ENCODE data around the gene RAD52.
"Not testable (repeated sequence)": the region's sequence is repeated elsewhere in the genome, so short reads cannot be mapped to it uniquely, and the experiment has no call there.

Gene RAD52

GRCh38 chr12:936377-937345, 12.8 kb downstream of the RAD52 start:
- DNase-seq (ENCODE audit: low read depth): no peak
- no peak for TF ChIP-seq CTCF (conservative IDR thresholded peaks at IDR 0.05; ENCODE audit: low read depth, low read length)
- no peak overlapping the region for H3K4me3 ChIP-seq (ENCODE audit: low read depth, low read length)

- not testable (repeated sequence) for DNase-seq (ENCODE audit: low read depth)
Observed at GRCh38 chr12:935891-936290, 13.6 kb downstream of the RAD52 start.

GRCh38 chr12:931591-931990, 17.9 kb downstream of the RAD52 start:
- TF ChIP-seq CTCF (conservative IDR thresholded peaks at IDR 0.05; ENCODE audit: low read depth, low read length): no peak
- no peak overlapping the region for H3K4me3 ChIP-seq (ENCODE audit: low read depth, low read length)
- DNase-seq (ENCODE audit: low read depth): no peak

More at GRCh38 chr12:935891-936290, 13.6 kb downstream of the RAD52 start:
- H3K4me3 ChIP-seq (ENCODE audit: low read depth, low read length): not testable (repeated sequence)

- no peak overlapping the region for H3K4me3 ChIP-seq (ENCODE audit: low read depth, low read length)
- no peak for TF ChIP-seq CTCF (conservative IDR thresholded peaks at IDR 0.05; ENCODE audit: low read depth, low read length)
- DNase-seq (ENCODE audit: low read depth): no peak
Observed at GRCh38 chr12:931060-931459, 18.4 kb downstream of the RAD52 start.

- no peak for TF ChIP-seq CTCF (conservative IDR thresholded peaks at IDR 0.05; ENCODE audit: low read depth, low read length)
- no peak overlapping the region for H3K4me3 ChIP-seq (ENCODE audit: low read depth, low read length)
Observed at GRCh38 chr12:926641-927040, 22.9 kb downstream of the RAD52 start.

GRCh38 chr12:922285-922684, 27.2 kb downstream of the RAD52 start:
- no peak for TF ChIP-seq CTCF (conservative IDR thresholded peaks at IDR 0.05; ENCODE audit: low read depth, low read length)
- no peak for DNase-seq (ENCODE audit: low read depth)
- no peak overlapping the region for H3K4me3 ChIP-seq (ENCODE audit: low read depth, low read length)

More at GRCh38 chr12:926641-927040, 22.9 kb downstream of the RAD52 start:
- no peak for DNase-seq (ENCODE audit: low read depth)

- DNase-seq (ENCODE audit: low read depth): no peak
- no peak for TF ChIP-seq CTCF (conservative IDR thresholded peaks at IDR 0.05; ENCODE audit: low read depth, low read length)
- H3K4me3 ChIP-seq (ENCODE audit: low read depth, low read length): no peak overlapping the region
Observed at GRCh38 chr12:920676-921075, 28.8 kb downstream of the RAD52 start.

Measured in choroid plexus epithelial cell (primary cell).